GM15510 (cell line): ENCODE data around the gene ACAP1.

ENCODE experiments used
- POLR2A ChIP-seq: IDR thresholded peaks from 3 replicates; pipeline ENCODE4 v1.6.1; 2011; ENCODE audit warnings: borderline replicate concordance; ENCODE audit not compliant: insufficient read length; ENCODE audit errors: extremely low read depth

Gene ACAP1

DNA sequence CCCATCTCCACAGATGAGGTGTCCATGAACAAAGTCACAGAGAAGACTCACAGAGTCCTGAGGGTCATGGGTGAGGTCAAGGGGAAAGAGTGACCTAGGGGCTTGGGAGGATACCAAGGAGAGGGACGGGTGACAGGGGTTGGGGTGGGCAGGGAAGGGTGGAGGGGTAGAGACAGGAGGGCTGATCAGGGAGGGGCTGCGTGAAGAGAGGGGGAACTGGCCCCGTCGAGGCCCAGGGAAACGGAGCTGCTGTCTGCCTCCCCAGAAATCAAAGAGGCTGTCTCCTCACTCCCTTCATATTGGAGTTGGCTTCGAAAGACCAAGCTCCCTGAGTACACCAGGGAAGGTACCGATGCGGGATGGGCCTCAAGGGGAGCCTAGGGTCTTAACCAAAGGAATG, 19.2 kb downstream of the ACAP1 start:
- TF ChIP-seq POLR2A: no peak

DNA sequence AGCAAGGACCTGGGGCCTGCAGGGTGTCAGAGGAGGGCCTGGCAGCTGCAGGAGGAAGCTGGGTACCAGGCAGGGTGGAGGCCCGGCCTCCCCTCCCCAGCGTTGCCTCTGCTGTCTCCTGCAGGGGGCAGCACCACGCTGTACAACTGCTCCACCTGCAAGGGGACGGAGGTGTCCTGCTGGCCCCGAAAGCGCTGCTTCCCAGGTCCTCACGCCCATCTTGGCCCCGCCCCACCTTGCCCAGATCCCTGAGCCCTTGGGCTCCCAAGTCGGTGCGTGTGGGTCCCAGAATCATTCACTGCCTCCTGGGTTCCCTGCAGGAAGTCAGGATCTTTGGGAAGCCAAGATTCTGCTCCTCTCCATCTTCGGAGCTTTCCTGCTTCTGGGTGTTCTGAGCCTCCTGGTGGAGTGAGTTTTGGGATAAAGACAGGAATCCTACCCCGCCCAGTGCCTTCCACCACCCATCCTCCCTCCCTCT, 19.8 kb downstream of the ACAP1 start:
- TF ChIP-seq POLR2A: no peak

GRCh38 chr17:7356756-7357155, 20.4 kb downstream of the ACAP1 start:
- TF ChIP-seq POLR2A: no peak

DNA sequence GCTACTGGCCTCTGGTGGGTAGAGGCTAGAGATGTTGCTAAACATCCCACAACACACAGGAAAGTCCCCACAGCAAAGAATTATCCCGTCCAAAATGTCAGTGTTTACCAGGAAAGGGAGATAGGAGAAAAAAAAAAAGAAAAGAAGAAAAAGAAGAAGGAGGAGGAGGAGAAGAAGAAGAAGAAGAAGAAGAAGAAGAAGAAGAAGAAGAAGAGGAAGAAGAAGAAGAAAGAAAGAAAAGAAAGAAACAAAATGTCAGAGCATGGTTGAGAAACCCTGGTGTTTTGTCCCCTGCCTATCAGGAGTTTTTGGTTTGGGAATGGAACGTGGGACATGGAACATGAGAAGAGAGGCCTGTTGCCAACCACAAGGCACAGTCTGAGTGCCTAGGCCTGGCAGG, 21.1 kb downstream of the ACAP1 start:
- TF ChIP-seq POLR2A: no peak

DNA sequence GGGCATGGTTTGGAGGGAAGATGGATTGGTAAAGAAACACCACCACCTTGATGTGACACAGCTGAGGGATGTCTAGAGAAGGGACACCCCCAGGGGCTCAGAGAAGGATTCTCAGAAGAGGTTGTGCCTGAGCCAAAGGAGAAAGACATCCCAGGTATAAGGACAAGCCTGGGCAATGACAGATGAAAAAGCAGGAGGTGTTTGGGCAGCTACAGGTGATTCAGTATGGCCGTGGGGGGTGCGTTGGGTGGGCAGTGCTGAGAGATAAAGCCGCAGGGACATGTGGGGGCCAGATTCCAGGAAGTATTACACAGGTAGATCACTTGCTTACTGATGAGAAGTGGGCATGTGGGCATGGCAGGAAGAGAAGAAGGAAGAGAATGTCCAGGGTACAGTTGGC, 25.6 kb downstream of the ACAP1 start:
- TF ChIP-seq POLR2A: no peak

DNA sequence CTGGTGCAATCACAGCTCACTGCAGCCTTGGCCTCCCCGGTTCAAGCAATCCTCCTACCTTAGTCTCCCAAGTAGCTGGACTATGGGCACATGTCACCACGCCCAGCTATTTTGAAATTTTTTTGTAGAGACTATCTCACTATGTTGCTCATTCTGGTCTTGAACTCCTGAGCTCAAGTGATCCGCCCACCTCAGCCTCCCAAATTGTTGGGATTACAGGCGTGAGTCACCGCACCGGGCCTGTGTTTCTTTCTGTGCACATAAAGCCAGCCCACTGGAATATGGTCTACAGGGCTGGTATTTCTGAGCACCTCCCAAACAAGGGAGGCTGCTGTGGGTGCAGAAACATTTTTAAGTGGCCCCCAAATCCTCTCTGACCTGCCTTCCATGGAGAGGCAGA, 27.0 kb downstream of the ACAP1 start:
- no peak for TF ChIP-seq POLR2A

- no peak for TF ChIP-seq POLR2A
Observed at GRCh38 chr17:7367083-7367482, 30.8 kb downstream of the ACAP1 start.

DNA sequence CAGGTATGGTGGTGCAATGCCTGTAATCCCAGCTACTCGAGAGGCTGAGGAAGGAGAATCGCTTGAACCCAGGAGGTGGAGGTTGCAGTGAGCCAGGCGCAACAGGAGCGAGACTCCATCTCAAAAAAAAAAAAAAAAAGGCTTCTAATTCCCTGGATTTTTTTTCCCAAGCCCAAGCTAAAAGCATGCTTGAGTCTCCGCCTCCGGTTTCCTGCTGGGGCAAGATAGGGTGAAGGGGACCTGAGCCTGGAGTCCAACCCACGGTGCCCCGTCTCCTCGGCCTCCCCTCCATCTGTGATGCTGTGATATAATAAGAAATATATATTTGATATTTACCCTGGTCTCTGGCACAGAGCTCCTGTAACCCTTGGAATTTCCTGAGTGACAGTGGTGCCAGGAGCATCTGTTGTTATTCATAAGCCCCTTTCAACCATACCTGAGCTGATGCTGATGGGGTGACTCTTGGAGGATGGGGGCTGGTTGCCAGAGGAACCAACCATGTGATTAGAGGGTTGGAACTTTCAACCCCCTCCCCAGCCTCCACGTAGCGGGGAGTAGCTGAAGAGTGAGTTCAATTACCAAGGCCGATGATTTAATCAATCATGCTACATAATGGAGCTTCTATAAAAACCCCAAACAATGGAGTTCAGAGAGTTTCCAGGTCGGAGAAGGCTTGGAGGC, 31.7 kb downstream of the ACAP1 start:
- no peak for TF ChIP-seq POLR2A

DNA sequence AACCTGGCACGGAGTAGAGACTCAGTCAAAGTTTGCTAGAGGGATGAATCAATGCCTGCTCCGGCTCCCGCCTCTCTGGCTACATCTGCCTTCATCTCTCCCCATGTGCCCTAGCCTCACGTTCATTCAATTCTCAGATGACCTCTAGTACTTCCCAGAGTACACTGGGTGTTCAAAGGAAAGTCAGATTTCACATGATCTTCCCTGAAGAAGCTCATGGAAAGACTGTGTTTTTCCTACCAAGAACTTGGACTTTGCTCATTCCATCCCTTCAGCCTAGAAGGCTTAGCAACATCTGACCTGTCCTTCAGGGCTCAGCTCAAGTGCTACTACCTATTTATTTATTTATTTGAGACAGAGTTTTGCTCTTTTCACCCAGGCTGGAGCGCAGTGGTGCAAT, 33.5 kb downstream of the ACAP1 start:
- no peak for TF ChIP-seq POLR2A

DNA sequence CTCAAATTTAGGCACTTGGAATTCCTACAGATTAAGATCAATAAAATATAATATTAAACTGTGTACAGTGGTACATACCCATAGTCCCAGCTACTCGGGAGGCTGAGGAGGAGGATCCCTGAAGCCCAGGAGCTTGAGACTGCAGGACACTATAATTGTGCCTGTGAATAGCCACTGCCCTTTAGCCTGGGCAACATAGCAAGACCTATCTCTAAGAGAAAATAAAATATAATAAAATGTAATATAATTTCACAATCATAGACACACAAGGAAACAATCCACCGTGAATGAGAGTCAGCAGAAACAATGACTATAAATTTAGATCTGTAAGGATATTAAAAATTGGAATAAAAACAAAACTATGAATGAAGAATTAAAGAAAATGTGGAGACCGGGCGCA, 34.5 kb downstream of the ACAP1 start:
- TF ChIP-seq POLR2A: no peak

GRCh38 chr17:7374353-7374752, 38.0 kb downstream of the ACAP1 start:
- TF ChIP-seq POLR2A: no peak

- TF ChIP-seq POLR2A: no peak
Observed at GRCh38 chr17:7379134-7379533, 42.8 kb downstream of the ACAP1 start.

DNA sequence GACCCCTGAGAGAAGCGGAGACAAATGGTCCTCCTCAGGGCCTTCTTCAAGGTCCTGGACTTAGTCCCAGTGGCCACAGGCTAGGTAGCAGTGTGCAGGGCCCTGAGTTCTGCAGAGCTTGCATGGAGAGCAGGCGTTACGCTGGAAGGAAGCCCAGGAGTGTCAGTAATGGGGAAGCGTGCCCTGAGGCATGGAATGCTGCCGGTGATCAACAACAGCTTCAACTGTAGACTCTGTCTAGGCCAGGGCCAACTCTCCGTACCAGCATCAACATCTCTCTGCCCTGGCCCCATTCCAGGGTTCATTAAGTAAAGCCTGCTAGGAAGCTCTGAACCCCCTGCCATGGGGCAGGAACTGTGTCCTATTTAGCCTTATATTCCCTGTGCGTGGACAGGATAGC, 44.0 kb downstream of the ACAP1 start:
- no peak for TF ChIP-seq POLR2A

GRCh38 chr17:7380855-7381683, 44.7 kb downstream of the ACAP1 start, which contains the start of gene TNK1:
TNK1 (plus strand) TSS chr17:7381089; CDS start chr17:7382927, 1,838 bp downstream.
- no peak for TF ChIP-seq POLR2A

DNA sequence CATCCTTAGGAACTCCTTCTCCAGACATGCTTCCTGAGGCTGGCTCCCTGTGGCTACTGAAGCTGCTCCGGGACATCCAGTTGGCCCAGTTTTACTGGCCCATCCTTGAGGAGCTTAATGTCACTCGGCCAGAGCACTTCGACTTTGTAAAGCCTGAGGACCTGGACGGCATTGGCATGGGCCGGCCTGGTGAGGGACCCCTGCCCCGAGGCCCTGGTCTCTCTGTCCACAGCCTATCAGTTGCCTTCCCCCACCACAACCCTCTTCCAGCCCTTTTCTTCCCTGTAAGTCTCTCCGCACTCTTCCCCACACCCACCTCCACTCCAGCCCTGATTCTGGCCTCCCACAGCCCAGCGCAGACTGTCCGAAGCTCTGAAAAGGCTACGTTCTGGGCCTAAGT, 46.6 kb downstream of the ACAP1 start:
- no peak for TF ChIP-seq POLR2A

DNA sequence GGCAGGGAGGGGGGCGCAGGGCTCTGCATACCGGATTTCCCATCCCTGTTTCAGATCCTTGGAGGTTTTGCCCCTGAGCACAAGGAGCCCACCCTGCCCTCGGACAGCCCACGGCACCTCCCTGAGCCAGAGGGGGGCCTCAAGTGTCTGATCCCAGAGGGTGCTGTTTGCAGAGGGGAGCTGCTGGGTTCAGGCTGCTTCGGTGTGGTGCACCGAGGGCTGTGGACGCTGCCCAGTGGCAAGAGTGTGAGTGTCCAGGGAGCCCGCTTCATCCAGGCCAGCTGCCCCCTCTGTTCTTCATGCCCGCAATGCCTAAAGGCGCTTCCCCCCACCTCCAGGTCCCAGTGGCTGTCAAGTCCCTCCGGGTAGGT, 47.0 kb downstream of the ACAP1 start:
- TF ChIP-seq POLR2A: no peak
